OCI-LY1 (cell line): ENCODE measurements around the gene OR10X1.

Experiments used
- H2AFZ ChIP-seq: fragments of 200-600 bp; sonication (generic), shearing (Covaris generic); 2 replicates; pipeline ENCODE4 v1.6.0; 2014; ENCODE audit warnings: antibody characterized with exemption, mild to moderate bottlenecking, low read length
- H3F3A ChIP-seq: fragments of 200-600 bp; sonication (generic), shearing (Covaris generic); 2 replicates; pipeline ENCODE4 v1.6.0; 2014; ENCODE audit warnings: mild to moderate bottlenecking, antibody characterized with exemption, low read length, moderate library complexity; ENCODE audit not compliant: insufficient read depth
- H3K27ac ChIP-seq: fragments of 200-600 bp; sonication (generic); 2 replicates; pipeline ENCODE4 v1.5.1; 2014; ENCODE audit warnings: low read length, mixed run types, mild to moderate bottlenecking, low read depth; ENCODE audit not compliant: poor library complexity, severe bottlenecking
- H3K27me3 ChIP-seq: fragments of 200-600 bp; sonication (generic); 2 replicates; pipeline ENCODE4 v1.6.0; 2014; ENCODE audit warnings: antibody characterized with exemption, mild to moderate bottlenecking, low read length, moderate library complexity; ENCODE audit not compliant: insufficient read depth
- H3K36me3 ChIP-seq: fragments of 200-600 bp; sonication (generic); 2 replicates; pipeline ENCODE4 v1.6.1; 2014; ENCODE audit warnings: mild to moderate bottlenecking, antibody characterized with exemption, low read length, moderate library complexity, mixed read lengths; ENCODE audit not compliant: insufficient read depth
- H3K4me1 ChIP-seq: fragments of 200-600 bp; sonication (generic); 2 replicates; pipeline ENCODE4 v1.5.1; 2014; ENCODE audit warnings: mild to moderate bottlenecking, low read length, moderate library complexity; ENCODE audit not compliant: insufficient read depth, severe bottlenecking
- H3K4me2 ChIP-seq: fragments of 200-600 bp; sonication (generic), shearing (Covaris generic); 2 replicates; pipeline ENCODE4 v1.6.1; 2014; ENCODE audit warnings: low read length
- H3K4me3 ChIP-seq: fragments of 200-600 bp; sonication (generic); 2 replicates; pipeline ENCODE4 v1.5.1; 2014; ENCODE audit warnings: low read length, low read depth, mild to moderate bottlenecking, mixed read lengths; ENCODE audit not compliant: poor library complexity, severe bottlenecking
- H3K79me2 ChIP-seq: fragments of 200-600 bp; shearing (Covaris generic); 2 replicates; pipeline ENCODE4 v1.6.1; 2016; ENCODE audit warnings: mixed run types, low read length, mixed read lengths; ENCODE audit not compliant: insufficient read depth
- H3K9ac ChIP-seq: fragments of 200-600 bp; sonication (generic), shearing (Covaris generic); 2 replicates; pipeline ENCODE4 v1.6.1; 2014; ENCODE audit warnings: mild to moderate bottlenecking, low read length, mixed read lengths
- H3K9me2 ChIP-seq: fragments of 200-600 bp; sonication (generic), shearing (Covaris generic); 2 replicates; pipeline ENCODE4 v1.6.1; 2014; ENCODE audit warnings: low read depth, mild to moderate bottlenecking, low read length, mixed read lengths
- H3K9me3 ChIP-seq: fragments of 200-600 bp; shearing (Covaris generic); 2 replicates; pipeline ENCODE4 v1.6.1; 2014; ENCODE audit warnings: low read length, mixed read lengths
- H4K20me1 ChIP-seq: fragments of 200-600 bp; sonication (generic), shearing (Covaris generic); 2 replicates; pipeline ENCODE4 v1.6.0; 2016; ENCODE audit warnings: mild to moderate bottlenecking, low read length; ENCODE audit not compliant: insufficient read depth
- CTCF ChIP-seq: fragments of 200-600 bp; sonication (generic), shearing (Covaris generic); IDR thresholded peaks from 2 replicates; pipeline ENCODE4 v1.5.1; 2017; ENCODE audit warnings: mild to moderate bottlenecking, antibody characterized with exemption, low read length, moderate library complexity, mixed read lengths
- EZH2 ChIP-seq: fragments of 200-600 bp; sonication (generic), shearing (Covaris generic); IDR thresholded peaks from 2 replicates; pipeline ENCODE4 v1.8.0; 2017; ENCODE audit warnings: borderline replicate concordance, mixed run types, mild to moderate bottlenecking, antibody characterized with exemption, low read length, moderate library complexity, mixed read lengths

OR10X1 gene

GRCh38 chr1:158604968-158605367, 25.3 kb upstream of the OR10X1 start, which contains the start of gene OR10Z1:
Gene OR10Z1, plus strand, starts transcription at chr1:158605268. Its CDS starts 1,171 bp downstream, at chr1:158606439.
- Histone ChIP-seq H3K4me2 (no peak within 1 kb of the TSS), H3K9me2 (no peaks in the 10 kb centered on the region), H3K79me2 (no peaks in the 10 kb centered on the region), H3K9me3 (no peaks in the 10 kb centered on the region), H3K4me3 (no peak within 1 kb of the TSS), H2AFZ (no peak within 1 kb of the TSS), H3F3A (no peaks in the 10 kb centered on the region), H3K36me3 (no peaks in the 10 kb centered on the region), H3K27ac (no peak within 1 kb of the TSS), H3K9ac (no peak within 1 kb of the TSS), H3K4me1 (no peaks in the 10 kb centered on the region), H3K27me3 (no peaks in the 10 kb centered on the region), H4K20me1 (no peaks in the 10 kb centered on the region)
- TF ChIP-seq CTCF = no peak
- TF ChIP-seq EZH2 = no peak

DNA sequence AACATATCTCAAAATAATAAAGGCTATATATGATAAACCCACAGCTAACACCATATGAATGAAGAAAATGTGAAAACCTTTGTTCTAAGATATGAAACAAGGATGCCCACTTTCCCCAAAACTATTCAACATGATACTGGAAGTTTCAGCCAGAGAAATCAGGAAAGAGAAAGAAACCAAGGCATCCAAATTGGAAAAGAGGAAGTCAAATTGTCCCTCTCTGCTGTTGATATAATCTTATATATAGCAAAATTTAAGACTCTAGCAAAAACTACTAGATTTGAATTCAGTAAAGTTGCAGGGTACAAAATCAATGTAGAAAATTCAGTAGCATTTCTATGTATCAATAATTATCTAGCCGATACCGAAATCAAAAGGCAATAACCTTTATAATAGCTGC, 21.0 kb upstream of the OR10X1 start:
- Histone ChIP-seq H3K9ac (no peak overlapping the region), H2AFZ (no peak overlapping the region)
- no peak for TF ChIP-seq CTCF
- no peak for TF ChIP-seq EZH2

DNA sequence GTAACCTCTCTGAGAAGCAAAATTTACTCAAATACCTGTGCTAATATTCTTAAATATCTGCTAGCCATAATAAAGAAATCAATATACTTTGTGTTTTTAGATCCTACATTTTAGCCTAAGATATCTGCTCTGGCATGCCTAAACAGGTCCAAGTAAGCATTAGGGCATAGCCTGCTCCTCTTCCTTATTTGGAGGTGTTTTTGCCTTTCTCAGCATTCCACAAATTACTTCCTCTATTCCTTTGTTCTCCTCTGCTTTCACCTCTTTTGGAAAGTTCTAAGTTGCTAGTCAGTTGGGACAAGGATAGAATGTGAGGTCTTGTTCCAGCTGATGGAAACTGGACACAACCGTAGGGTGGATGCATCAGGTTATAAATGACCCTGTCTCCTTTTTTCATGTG, 7.2 kb upstream of the OR10X1 start:
- H3K4me2 ChIP-seq = no peak overlapping the region
- H3F3A ChIP-seq = no peaks in the 10 kb centered on the region
- no peaks in the 10 kb centered on the region for H3K9me3 ChIP-seq
- H4K20me1 ChIP-seq = no peaks in the 10 kb centered on the region
- H3K27ac ChIP-seq = no peak overlapping the region
- H3K4me3 ChIP-seq = no peak overlapping the region
- TF ChIP-seq CTCF (no peak), EZH2 (no peak)
- no peaks in the 10 kb centered on the region for H3K27me3 ChIP-seq
- H3K9me2 ChIP-seq = no peaks in the 10 kb centered on the region
- H3K9ac ChIP-seq = no peak overlapping the region
- H3K79me2 ChIP-seq = no peaks in the 10 kb centered on the region
- H2AFZ ChIP-seq = no peak overlapping the region
- H3K4me1 ChIP-seq = no peaks in the 10 kb centered on the region
- no peaks in the 10 kb centered on the region for H3K36me3 ChIP-seq

More for the DNA sequence above, 21.0 kb upstream of the OR10X1 start:
- Histone ChIP-seq H3K4me2 (no peak overlapping the region), H3K27me3 (no peaks in the 10 kb centered on the region), H3K9me3 (no peaks in the 10 kb centered on the region), H3K79me2 (no peaks in the 10 kb centered on the region), H3K4me3 (no peak overlapping the region), H3K36me3 (no peaks in the 10 kb centered on the region), H4K20me1 (no peaks in the 10 kb centered on the region), H3F3A (no peaks in the 10 kb centered on the region), H3K27ac (no peak overlapping the region), H3K4me1 (no peaks in the 10 kb centered on the region), H3K9me2 (no peaks in the 10 kb centered on the region)
